HepG2 (cell line): Measurements from ENCODE around the gene TTLL4. TPM values are rescaled to one million over a fixed set of nuclear protein-coding genes. Genes with fewer than 3 reads are reported as not detected.
A peak's percentile ranks its signal among the peaks of the same experiment; 100 is the strongest.

Source experiments
- BHLHE40 ChIP-seq: IDR thresholded peaks from 2 replicates; pipeline ENCODE4 v1.6.1; 2011; ENCODE audit warnings: low read length, improper control_type of control experiment
- CBX1 ChIP-seq: IDR thresholded peaks from one replicate; pipeline ENCODE4 v1.6.1; 2016; ENCODE audit warnings: antibody characterized with exemption, low read depth
- ELF1 ChIP-seq: sonication (generic); formaldehyde crosslinking; IDR thresholded peaks from 2 replicates; pipeline ENCODE4 v1.4.0; 2020; ENCODE audit warnings: missing genetic modification reagents
- FOXP1 ChIP-seq, 2 experiments: fragments of 450-650 bp in 1 of 2; IDR thresholded peaks; 2 replicates each; pipeline ENCODE4 v1.6.1; 2017 to 2018; ENCODE audit warnings: antibody characterized with exemption in 1 of 2
- GFI1 ChIP-seq: sonication (generic); formaldehyde crosslinking; IDR thresholded peaks from 2 replicates; pipeline ENCODE4 v1.5.0; 2020; ENCODE audit warnings: missing genetic modification reagents, mild to moderate bottlenecking, borderline replicate concordance
- HCFC1 ChIP-seq: fragments of 150-350 bp; IDR thresholded peaks from 2 replicates; pipeline ENCODE4 v1.6.1; 2014; ENCODE audit warnings: low read depth, low read length
- HNF4G ChIP-seq, 2 experiments: sonication (generic) in 1 of 2; formaldehyde crosslinking in 1 of 2; IDR thresholded peaks; 2 replicates each; pipeline versions ENCODE4 v1.4.0 to v1.6.1; 2011 to 2020; ENCODE audit warnings: borderline replicate concordance in 2 of 2, low read depth in 2 of 2, mild to moderate bottlenecking in 2 of 2, low read length in 1 of 2, missing genetic modification reagents in 1 of 2, moderate library complexity in 1 of 2
- JUND ChIP-seq: sonication (generic); formaldehyde crosslinking; IDR thresholded peaks from 2 replicates; pipeline ENCODE4 v1.8.0; 2022; ENCODE audit warnings: mild to moderate bottlenecking, missing genetic modification reagents
- MATR3 ChIP-seq: sonication (generic); formaldehyde crosslinking; IDR thresholded peaks from 2 replicates; pipeline ENCODE4 v1.4.0; 2020; ENCODE audit warnings: missing genetic modification reagents
- NCOR1 ChIP-seq: fragments of 200-600 bp; sonication (generic); IDR thresholded peaks from 2 replicates; pipeline ENCODE4 v1.7.0; 2017; ENCODE audit warnings: antibody characterized with exemption, low read length, borderline replicate concordance
- RFX5 ChIP-seq: IDR thresholded peaks from 2 replicates; pipeline ENCODE4 v1.6.1; 2011; ENCODE audit warnings: low read depth, low read length, improper control_type of control experiment
- ZBTB8A ChIP-seq: sonication (generic); formaldehyde crosslinking; IDR thresholded peaks from 2 replicates; pipeline ENCODE4 v1.4.0; 2020; ENCODE audit warnings: mild to moderate bottlenecking, low read depth, missing genetic modification reagents, borderline replicate concordance
- ZC3H13 ChIP-seq: sonication (generic); formaldehyde crosslinking; IDR thresholded peaks from 2 replicates; pipeline ENCODE4 v1.8.1; 2023; ENCODE audit warnings: mild to moderate bottlenecking, missing genetic modification reagents, moderate library complexity
- ZEB1 ChIP-seq: IDR thresholded peaks from 2 replicates; pipeline ENCODE4 v1.6.1; 2012; ENCODE audit warnings: mild to moderate bottlenecking, low read depth, inconsistent platforms; ENCODE audit not compliant: insufficient replicate concordance
- ZNF138 ChIP-seq: sonication (generic); formaldehyde crosslinking; IDR thresholded peaks from 2 replicates; pipeline ENCODE4 v1.5.0; 2020; ENCODE audit warnings: mild to moderate bottlenecking, low read depth, missing genetic modification reagents
- ZNF143 ChIP-seq: sonication (generic); formaldehyde crosslinking; IDR thresholded peaks from 2 replicates; pipeline ENCODE4 v1.4.0; 2020; ENCODE audit warnings: missing genetic modification reagents
- ZNF609 ChIP-seq: sonication (generic); formaldehyde crosslinking; IDR thresholded peaks from 2 replicates; pipeline ENCODE4 v1.4.0; 2020; ENCODE audit warnings: mild to moderate bottlenecking, missing genetic modification reagents, borderline replicate concordance
- ZNF747 ChIP-seq: sonication (generic); formaldehyde crosslinking; IDR thresholded peaks from 2 replicates; pipeline ENCODE4 v1.8.1; 2023; ENCODE audit warnings: missing genetic modification reagents, mild to moderate bottlenecking, borderline replicate concordance
- polyA plus RNA-seq, 8 experiments: library from polyadenylated mRNA; depleted of rRNA in 3 of 8; stranded (reverse) in 7 of 8; unstranded in 1 of 8; fragments of >200 nt; fragmentation: Illumina TruSeq in 4 of 8; extraction: Trizol in 4 of 8; gene quantifications; 2 replicates each; pipeline versions ENCODE4 v1.2.1 to v1.2.3, GENCODE V29; 2011 to 2016; ENCODE audit warnings: low read depth in 4 of 8, missing spikeins in 1 of 8, mixed read lengths in 1 of 8; ENCODE audit not compliant: insufficient read depth in 1 of 8
- total RNA-seq, 5 experiments: library from RNA; depleted of rRNA; stranded (reverse); fragments of >200 nt; fragmentation: Illumina TruSeq; extraction: Trizol; gene quantifications; 2 replicates each; pipeline ENCODE4 v1.2.3, GENCODE V29; 2016; ENCODE audit warnings: low read depth in 1 of 5
- TF ChIP-seq, protein P1 (sequence below): IDR thresholded peaks from 2 replicates; pipeline ENCODE4 v1.6.1; 2016
- TF ChIP-seq, protein P2 (sequence below): IDR thresholded peaks from 2 replicates; pipeline ENCODE4 v1.4.0; 2020; ENCODE audit warnings: mild to moderate bottlenecking, missing genetic modification reagents
- TF ChIP-seq, protein P3 (sequence below): sonication (generic); formaldehyde crosslinking; IDR thresholded peaks from 2 replicates; pipeline ENCODE4 v1.8.0; 2023; ENCODE audit warnings: mild to moderate bottlenecking, missing genetic modification reagents

The TTLL4 gene
- total and polyA plus RNA-seq, 2 of the 13 experiments (the other 11 are each of a cell fraction or from before 2014, with no cell fraction given), result 77.5 to 84.6 TPM

- peak; percentile 91 for TF ChIP-seq HNF4G (IDR thresholded peaks at IDR 0.05; ENCODE audit: borderline replicate concordance, low read depth, low read length)
- TF ChIP-seq HNF4G (CRISPR knock-in tag; IDR thresholded peaks at IDR 0.05; ENCODE audit: borderline replicate concordance, low read depth), result no peak
- TF ChIP-seq GFI1 (CRISPR knock-in tag), result peak; percentile 90
- no peak; the same call in 1 of the 2 replicates for TF ChIP-seq ZBTB8A (CRISPR knock-in tag)
- no peak for TF ChIP-seq MATR3 (CRISPR knock-in tag)
- no peak for TF ChIP-seq HCFC1
- peak; percentile 73; the same call in 1 of the 2 replicates for TF ChIP-seq NCOR1
- no peak for TF ChIP-seq FOXP1 (IDR thresholded peaks at IDR 0.05)
- peak; percentile 45; the same call in 1 of the 2 replicates for TF ChIP-seq FOXP1 (CRISPR knock-in tag; IDR thresholded peaks at IDR 0.05)
- TF ChIP-seq, protein P1, sequence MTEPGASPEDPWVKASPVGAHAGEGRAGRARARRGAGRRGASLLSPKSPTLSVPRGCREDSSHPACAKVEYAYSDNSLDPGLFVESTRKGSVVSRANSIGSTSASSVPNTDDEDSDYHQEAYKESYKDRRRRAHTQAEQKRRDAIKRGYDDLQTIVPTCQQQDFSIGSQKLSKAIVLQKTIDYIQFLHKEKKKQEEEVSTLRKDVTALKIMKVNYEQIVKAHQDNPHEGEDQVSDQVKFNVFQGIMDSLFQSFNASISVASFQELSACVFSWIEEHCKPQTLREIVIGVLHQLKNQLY, result peak; percentile 53; the same call in 1 of the 2 replicates
- TF ChIP-seq JUND, result peak; percentile 41; the same call in 1 of the 2 replicates
- TF ChIP-seq ZNF138 (CRISPR knock-in tag), result no peak
- TF ChIP-seq RFX5, result no peak
- TF ChIP-seq ZNF609 (CRISPR knock-in tag), result no peak
- TF ChIP-seq ELF1 (CRISPR knock-in tag), result 0 out of 2 replicates have a peak, but pooled peaks have one; percentile 14
- TF ChIP-seq, protein P2, sequence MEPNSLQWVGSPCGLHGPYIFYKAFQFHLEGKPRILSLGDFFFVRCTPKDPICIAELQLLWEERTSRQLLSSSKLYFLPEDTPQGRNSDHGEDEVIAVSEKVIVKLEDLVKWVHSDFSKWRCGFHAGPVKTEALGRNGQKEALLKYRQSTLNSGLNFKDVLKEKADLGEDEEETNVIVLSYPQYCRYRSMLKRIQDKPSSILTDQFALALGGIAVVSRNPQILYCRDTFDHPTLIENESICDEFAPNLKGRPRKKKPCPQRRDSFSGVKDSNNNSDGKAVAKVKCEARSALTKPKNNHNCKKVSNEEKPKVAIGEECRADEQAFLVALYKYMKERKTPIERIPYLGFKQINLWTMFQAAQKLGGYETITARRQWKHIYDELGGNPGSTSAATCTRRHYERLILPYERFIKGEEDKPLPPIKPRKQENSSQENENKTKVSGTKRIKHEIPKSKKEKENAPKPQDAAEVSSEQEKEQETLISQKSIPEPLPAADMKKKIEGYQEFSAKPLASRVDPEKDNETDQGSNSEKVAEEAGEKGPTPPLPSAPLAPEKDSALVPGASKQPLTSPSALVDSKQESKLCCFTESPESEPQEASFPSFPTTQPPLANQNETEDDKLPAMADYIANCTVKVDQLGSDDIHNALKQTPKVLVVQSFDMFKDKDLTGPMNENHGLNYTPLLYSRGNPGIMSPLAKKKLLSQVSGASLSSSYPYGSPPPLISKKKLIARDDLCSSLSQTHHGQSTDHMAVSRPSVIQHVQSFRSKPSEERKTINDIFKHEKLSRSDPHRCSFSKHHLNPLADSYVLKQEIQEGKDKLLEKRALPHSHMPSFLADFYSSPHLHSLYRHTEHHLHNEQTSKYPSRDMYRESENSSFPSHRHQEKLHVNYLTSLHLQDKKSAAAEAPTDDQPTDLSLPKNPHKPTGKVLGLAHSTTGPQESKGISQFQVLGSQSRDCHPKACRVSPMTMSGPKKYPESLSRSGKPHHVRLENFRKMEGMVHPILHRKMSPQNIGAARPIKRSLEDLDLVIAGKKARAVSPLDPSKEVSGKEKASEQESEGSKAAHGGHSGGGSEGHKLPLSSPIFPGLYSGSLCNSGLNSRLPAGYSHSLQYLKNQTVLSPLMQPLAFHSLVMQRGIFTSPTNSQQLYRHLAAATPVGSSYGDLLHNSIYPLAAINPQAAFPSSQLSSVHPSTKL (CRISPR knock-in tag), result peak; percentile 6; the same call in 1 of the 2 replicates
- TF ChIP-seq ZNF747 (CRISPR knock-in tag), result no peak
- TF ChIP-seq ZEB1, result peak; percentile 2
- no peak for TF ChIP-seq ZNF143 (CRISPR knock-in tag)
- 0 out of 2 replicates have a peak, but pooled peaks have one; percentile 6 for TF ChIP-seq BHLHE40
- peak; percentile 26; the same call in 1 of the 2 replicates for TF ChIP-seq ZC3H13 (CRISPR knock-in tag)
- TF ChIP-seq, protein P3, sequence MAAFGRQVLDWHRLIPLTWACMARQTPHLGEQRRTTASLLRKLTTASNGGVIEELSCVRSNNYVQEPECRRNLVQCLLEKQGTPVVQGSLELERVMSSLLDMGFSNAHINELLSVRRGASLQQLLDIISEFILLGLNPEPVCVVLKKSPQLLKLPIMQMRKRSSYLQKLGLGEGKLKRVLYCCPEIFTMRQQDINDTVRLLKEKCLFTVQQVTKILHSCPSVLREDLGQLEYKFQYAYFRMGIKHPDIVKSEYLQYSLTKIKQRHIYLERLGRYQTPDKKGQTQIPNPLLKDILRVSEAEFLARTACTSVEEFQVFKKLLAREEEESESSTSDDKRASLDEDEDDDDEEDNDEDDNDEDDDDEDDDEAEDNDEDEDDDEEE (CRISPR knock-in tag), result no peak
- TF ChIP-seq CBX1, result peak; percentile 4
Measured at GRCh38 chr2:218782528-218782844, 71.9 kb downstream of the TTLL4 start (continued).
